Measurements from ENCODE around the gene KRTDAP.

DNA sequence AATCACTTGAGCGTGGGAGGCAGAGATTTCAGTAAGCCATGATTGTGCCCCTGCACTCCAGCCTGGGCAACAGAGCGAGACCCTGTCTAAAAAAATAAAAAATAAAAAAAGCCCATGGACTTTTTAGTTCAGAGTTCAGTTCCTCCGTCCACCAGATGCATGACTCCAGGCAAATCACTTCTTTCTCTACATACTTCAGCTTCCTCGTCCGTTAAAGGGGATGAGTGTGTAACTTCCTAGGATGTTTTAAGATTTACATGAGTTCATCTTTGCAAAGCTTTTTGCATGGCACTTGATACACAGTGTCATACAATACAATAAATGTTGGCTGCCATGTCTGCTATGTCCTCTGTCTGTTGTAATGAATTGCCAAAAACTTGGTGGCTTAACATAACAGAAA, 52.2 kb downstream of the KRTDAP start:
- TF ChIP-seq, protein P1, sequence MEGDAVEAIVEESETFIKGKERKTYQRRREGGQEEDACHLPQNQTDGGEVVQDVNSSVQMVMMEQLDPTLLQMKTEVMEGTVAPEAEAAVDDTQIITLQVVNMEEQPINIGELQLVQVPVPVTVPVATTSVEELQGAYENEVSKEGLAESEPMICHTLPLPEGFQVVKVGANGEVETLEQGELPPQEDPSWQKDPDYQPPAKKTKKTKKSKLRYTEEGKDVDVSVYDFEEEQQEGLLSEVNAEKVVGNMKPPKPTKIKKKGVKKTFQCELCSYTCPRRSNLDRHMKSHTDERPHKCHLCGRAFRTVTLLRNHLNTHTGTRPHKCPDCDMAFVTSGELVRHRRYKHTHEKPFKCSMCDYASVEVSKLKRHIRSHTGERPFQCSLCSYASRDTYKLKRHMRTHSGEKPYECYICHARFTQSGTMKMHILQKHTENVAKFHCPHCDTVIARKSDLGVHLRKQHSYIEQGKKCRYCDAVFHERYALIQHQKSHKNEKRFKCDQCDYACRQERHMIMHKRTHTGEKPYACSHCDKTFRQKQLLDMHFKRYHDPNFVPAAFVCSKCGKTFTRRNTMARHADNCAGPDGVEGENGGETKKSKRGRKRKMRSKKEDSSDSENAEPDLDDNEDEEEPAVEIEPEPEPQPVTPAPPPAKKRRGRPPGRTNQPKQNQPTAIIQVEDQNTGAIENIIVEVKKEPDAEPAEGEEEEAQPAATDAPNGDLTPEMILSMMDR (IDR thresholded peaks at IDR 0.05): no peak
- no peak for TF ChIP-seq POLR2A (IDR thresholded peaks at IDR 0.05)

Data from thyroid gland (tissue), 4 donors.